BLaER1 treated with 17β-estradiol and CSF1 and Interleukin-3, amounts not matched to agents 10 nM and 100 nM (cell line): ENCODE results near the gene GPX4.
A peak's percentile ranks its signal among the peaks of the same experiment; 100 is the strongest.

ENCODE experiments used
- H3K27ac ChIP-seq, 11 experiments: shearing (Covaris generic); formaldehyde crosslinking; 2 replicates each; pipeline ENCODE4 v1.8.1; 2022
- H3K27me3 ChIP-seq, 11 experiments: shearing (Covaris generic); formaldehyde crosslinking; 2 replicates each; pipeline ENCODE4 v1.8.1; 2022
- H3K36me3 ChIP-seq, 11 experiments: shearing (Covaris generic); formaldehyde crosslinking; 2 replicates each; pipeline ENCODE4 v1.8.1; 2022
- H3K4me1 ChIP-seq, 10 experiments: shearing (Covaris generic); formaldehyde crosslinking; 2 replicates each; pipeline ENCODE4 v1.8.1; 2022
- H3K4me2 ChIP-seq, 11 experiments: shearing (Covaris generic); formaldehyde crosslinking; 2 replicates each; pipeline ENCODE4 v1.8.1; 2022
- H3K4me3 ChIP-seq, 10 experiments: shearing (Covaris generic); formaldehyde crosslinking; 2 replicates each; pipeline ENCODE4 v1.8.1; 2022
- H3K9ac ChIP-seq, 11 experiments: shearing (Covaris generic); formaldehyde crosslinking; 2 replicates each; pipeline ENCODE4 v1.8.1; 2022
- H3K9me3 ChIP-seq, 11 experiments: shearing (Covaris generic); formaldehyde crosslinking; replicated peaks in 1 of 11; 2 replicates each; pipeline ENCODE4 v1.8.1; 2022
- H4K20me1 ChIP-seq, 11 experiments: shearing (Covaris generic); formaldehyde crosslinking; 2 replicates each; pipeline ENCODE4 v1.8.1; 2022
- Cebpa-rat ChIP-seq, 11 experiments: shearing (Covaris generic); IDR thresholded peaks; 2 replicates each; pipeline ENCODE4 v1.8.1; 2022

Gene GPX4

GRCh38 chr19:1066251-1066747 is 37.5 kb upstream of the GPX4 start:
- H3K9ac ChIP-seq, result peak overlapping the region; percentile 88 to 99 (median 96); a peak in 19 of 22 replicates

GRCh38 chr19:1066748-1067340 is 37.0 kb upstream of the GPX4 start, which contains the start of gene ARHGAP45:
TSS of gene ARHGAP45 (plus strand) at chr19:1067167. CDS start at chr19:1067406, 239 bp downstream.
- 0 out of 22 replicates have a peak, but pooled peaks cover 0 to 4% (median 0%) of the 10 kb centered on the region in 11 experiments for H3K27me3 ChIP-seq
- TF ChIP-seq Cebpa-rat (IDR thresholded peaks at IDR 0.05), result no peak
- peaks cover 58 to 77% (median 69%) of the 10 kb centered on the region in 10 experiments for H3K4me1 ChIP-seq
- H3K36me3 ChIP-seq, result peaks cover 31 to 37% (median 36%) of the 10 kb centered on the region in 11 experiments
- peak within 1 kb of the TSS; percentile 91 to 100 (median 96) for H3K4me3 ChIP-seq
- 0 out of 22 replicates have a peak, but pooled peaks cover 0 to 5% (median 0%) of the 10 kb centered on the region in 11 experiments for H3K9me3 ChIP-seq
- H3K9ac ChIP-seq, result peak within 1 kb of the TSS; percentile 88 to 99 (median 96)
- peaks cover 14 to 37% (median 27%) of the 10 kb centered on the region in 11 experiments; a peak in 21 of 22 replicates for H4K20me1 ChIP-seq
- peak within 1 kb of the TSS; percentile 88 to 100 (median 97) for H3K4me2 ChIP-seq
- peak within 1 kb of the TSS; percentile 71 to 99 (median 96) for H3K27ac ChIP-seq

More at GRCh38 chr19:1066251-1066747, 37.5 kb upstream of the GPX4 start:
- Histone ChIP-seq H3K4me2 (peak overlapping the region; percentile 88 to 100 (median 97)), H3K27ac (peak overlapping the region in 9 of 11 experiments; percentile 90 to 99 (median 96); a peak in 18 of 22 replicates), H3K36me3 (peaks cover 25 to 32% (median 30%) of the 10 kb centered on the region in 11 experiments), H3K27me3 (0 out of 22 replicates have a peak, but pooled peaks cover 0 to 4% (median 0%) of the 10 kb centered on the region in 11 experiments), H3K4me3 (peak overlapping the region; percentile 91 to 100 (median 96); a peak in 19 of 20 replicates), H4K20me1 (peaks cover 9 to 31% (median 21%) of the 10 kb centered on the region in 11 experiments; a peak in 21 of 22 replicates), H3K9me3 (0 out of 22 replicates have a peak, but pooled peaks cover 0 to 5% (median 0%) of the 10 kb centered on the region in 11 experiments), H3K4me1 (peaks cover 52 to 71% (median 64%) of the 10 kb centered on the region in 10 experiments)
- no peak for TF ChIP-seq Cebpa-rat (IDR thresholded peaks at IDR 0.05)

GRCh38 chr19:1067341-1067957 is 36.3 kb upstream of the GPX4 start:
- peaks cover 64 to 79% (median 71%) of the 10 kb centered on the region in 10 experiments for H3K4me1 ChIP-seq
- H3K9ac ChIP-seq, result peak overlapping the region; percentile 88 to 99 (median 96)
- H4K20me1 ChIP-seq, result peaks cover 20 to 43% (median 33%) of the 10 kb centered on the region in 11 experiments; a peak in 21 of 22 replicates
- H3K36me3 ChIP-seq, result peaks cover 37 to 43% (median 42%) of the 10 kb centered on the region in 11 experiments
- no peak for TF ChIP-seq Cebpa-rat (IDR thresholded peaks at IDR 0.05)
- H3K27ac ChIP-seq, result peak overlapping the region; percentile 71 to 99 (median 96)
- 0 out of 22 replicates have a peak, but pooled peaks cover 0 to 4% (median 0%) of the 10 kb centered on the region in 11 experiments for H3K27me3 ChIP-seq
- H3K9me3 ChIP-seq, result 0 out of 22 replicates have a peak, but pooled peaks cover 0 to 5% (median 0%) of the 10 kb centered on the region in 11 experiments
- peak overlapping the region; percentile 88 to 100 (median 97) for H3K4me2 ChIP-seq
- peak overlapping the region; percentile 91 to 100 (median 96) for H3K4me3 ChIP-seq

GRCh38 chr19:1068009-1069001 is 35.5 kb upstream of the GPX4 start:
- Histone ChIP-seq H3K36me3 (peaks cover 45 to 52% (median 50%) of the 10 kb centered on the region in 11 experiments), H3K27me3 (0 out of 22 replicates have a peak, but pooled peaks cover 0 to 4% (median 0%) of the 10 kb centered on the region in 11 experiments), H3K27ac (peak overlapping the region; percentile 79 to 99 (median 96)), H3K4me3 (peak overlapping the region; percentile 91 to 100 (median 96)), H3K9ac (peak overlapping the region; percentile 88 to 99 (median 96)), H3K4me1 (peaks cover 72 to 87% (median 78%) of the 10 kb centered on the region in 10 experiments), H3K9me3 (0 out of 22 replicates have a peak, but pooled peaks cover 0 to 2% (median 0%) of the 10 kb centered on the region in 11 experiments), H3K4me2 (peak overlapping the region; percentile 88 to 100 (median 97)), H4K20me1 (peaks cover 29 to 51% (median 41%) of the 10 kb centered on the region in 11 experiments; a peak in 21 of 22 replicates)
- peak in 7 of 11 experiments; percentile 35 to 74 (median 44); a peak in 7 of 22 replicates for TF ChIP-seq Cebpa-rat (IDR thresholded peaks at IDR 0.05)

- no peaks in the 10 kb centered on the region for H3K9me3 ChIP-seq
- no peak for TF ChIP-seq Cebpa-rat (IDR thresholded peaks at IDR 0.05)
- H3K27ac ChIP-seq, result peak overlapping the region; percentile 79 to 99 (median 96)
- H3K4me3 ChIP-seq, result peak overlapping the region; percentile 91 to 100 (median 96)
- H3K4me2 ChIP-seq, result peak overlapping the region; percentile 88 to 100 (median 97)
- peaks cover 54 to 61% (median 59%) of the 10 kb centered on the region in 11 experiments for H3K36me3 ChIP-seq
- H4K20me1 ChIP-seq, result peaks cover 36 to 60% (median 50%) of the 10 kb centered on the region in 11 experiments; a peak in 21 of 22 replicates
- peak overlapping the region; percentile 88 to 99 (median 96) for H3K9ac ChIP-seq
- H3K4me1 ChIP-seq, result peaks cover 75 to 88% (median 80%) of the 10 kb centered on the region in 10 experiments
- H3K27me3 ChIP-seq, result 0 out of 22 replicates have a peak, but pooled peaks cover 0 to 2% (median 0%) of the 10 kb centered on the region in 11 experiments
Observed at GRCh38 chr19:1069009-1069779, 34.6 kb upstream of the GPX4 start.

GRCh38 chr19:1070576-1070930 is 33.2 kb upstream of the GPX4 start:
- Histone ChIP-seq H3K27me3 (no peaks in the 10 kb centered on the region), H3K4me3 (no peak overlapping the region; a peak in 1 of 20 replicates), H4K20me1 (peaks cover 42 to 71% (median 60%) of the 10 kb centered on the region in 11 experiments; a peak in 21 of 22 replicates), H3K9ac (peak overlapping the region in 9 of 11 experiments; percentile 5 to 95 (median 33); a peak in 6 of 22 replicates), H3K9me3 (no peaks in the 10 kb centered on the region), H3K4me2 (peak overlapping the region in 10 of 11 experiments; percentile 24 to 99 (median 94); a peak in 16 of 22 replicates), H3K4me1 (peaks cover 72 to 86% (median 77%) of the 10 kb centered on the region in 10 experiments), H3K27ac (peak overlapping the region in 7 of 11 experiments; percentile 12 to 99 (median 32); a peak in 11 of 22 replicates), H3K36me3 (peaks cover 64 to 72% (median 68%) of the 10 kb centered on the region in 11 experiments)
- TF ChIP-seq Cebpa-rat (IDR thresholded peaks at IDR 0.05), result no peak
